Activated T-cell treated with anti-CD3 and anti-CD28 coated beads, Interleukin-2, amount 50 U/mL, for 1 hour (primary cell): Measurements from ENCODE around the gene SCLT1.
A peak's percentile ranks its signal among the peaks of the same experiment; 100 is the strongest.

Source experiments
- DNase-seq: peaks from one replicate; pipeline ENCODE4 v3.0.0-alpha.2; 2020

The SCLT1 gene

DNA sequence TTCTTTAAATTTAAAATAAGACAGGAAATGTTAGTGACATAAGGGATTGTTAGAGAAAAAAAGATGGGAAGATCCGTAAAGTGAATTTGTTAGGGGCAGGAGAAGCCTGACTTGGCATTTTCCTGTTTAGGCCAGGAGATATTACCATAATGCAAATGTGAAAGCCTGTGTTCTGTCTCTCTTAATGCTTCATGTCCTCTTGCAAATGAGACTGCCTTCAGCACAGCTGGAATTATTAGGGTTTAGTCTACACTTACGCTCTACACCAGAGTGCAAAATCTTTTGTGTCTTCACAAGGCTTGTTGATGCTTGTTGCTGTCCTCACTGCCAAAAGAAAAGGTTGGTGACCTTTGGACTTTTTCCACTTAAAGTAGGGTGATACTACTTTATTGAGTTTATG is 227.1 kb downstream of the SCLT1 start:
- DNase-seq: no peak

- DNase-seq: no peak
These were observed 228.2 kb downstream of the SCLT1 start for GRCh38 chr4:128865132-128865531.

GRCh38 chr4:128863312-128864075 is 229.8 kb downstream of the SCLT1 start:
- peak; percentile 67 for DNase-seq

DNA sequence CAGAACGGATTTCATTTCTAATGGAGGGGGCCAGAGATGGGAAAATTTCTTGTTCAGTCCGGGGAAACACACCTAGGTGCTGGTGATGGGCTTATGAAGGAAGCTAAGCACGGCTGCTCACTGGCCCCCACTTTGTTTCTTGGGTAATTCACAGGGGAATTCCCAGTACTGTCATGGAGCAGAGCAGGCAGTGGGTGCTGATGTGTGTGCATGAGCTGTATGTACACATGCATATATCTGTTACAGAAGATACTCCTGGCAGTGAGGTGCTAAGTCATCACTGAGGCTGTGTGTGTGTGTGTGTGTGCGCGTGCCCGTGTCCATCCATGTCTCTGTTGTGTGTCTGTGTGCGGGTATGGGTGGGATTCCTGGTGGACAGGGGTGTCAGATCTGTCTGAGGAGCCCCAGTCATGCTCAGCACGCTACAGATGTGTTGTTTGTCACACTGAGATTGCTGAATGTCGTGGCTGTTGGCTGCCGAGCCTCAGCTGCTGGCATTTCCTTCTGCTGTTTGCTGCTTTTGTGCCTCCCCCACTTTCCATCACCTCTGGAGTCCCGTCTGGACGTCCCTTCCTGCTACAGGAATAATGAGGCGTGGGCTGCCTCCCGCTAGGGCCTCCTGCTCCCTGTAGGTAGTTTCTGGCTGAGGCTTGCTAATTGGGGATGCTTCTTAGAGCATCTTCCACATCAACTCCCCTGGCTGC is 230.6 kb downstream of the SCLT1 start:
- DNase-seq: peak; percentile 27

DNA sequence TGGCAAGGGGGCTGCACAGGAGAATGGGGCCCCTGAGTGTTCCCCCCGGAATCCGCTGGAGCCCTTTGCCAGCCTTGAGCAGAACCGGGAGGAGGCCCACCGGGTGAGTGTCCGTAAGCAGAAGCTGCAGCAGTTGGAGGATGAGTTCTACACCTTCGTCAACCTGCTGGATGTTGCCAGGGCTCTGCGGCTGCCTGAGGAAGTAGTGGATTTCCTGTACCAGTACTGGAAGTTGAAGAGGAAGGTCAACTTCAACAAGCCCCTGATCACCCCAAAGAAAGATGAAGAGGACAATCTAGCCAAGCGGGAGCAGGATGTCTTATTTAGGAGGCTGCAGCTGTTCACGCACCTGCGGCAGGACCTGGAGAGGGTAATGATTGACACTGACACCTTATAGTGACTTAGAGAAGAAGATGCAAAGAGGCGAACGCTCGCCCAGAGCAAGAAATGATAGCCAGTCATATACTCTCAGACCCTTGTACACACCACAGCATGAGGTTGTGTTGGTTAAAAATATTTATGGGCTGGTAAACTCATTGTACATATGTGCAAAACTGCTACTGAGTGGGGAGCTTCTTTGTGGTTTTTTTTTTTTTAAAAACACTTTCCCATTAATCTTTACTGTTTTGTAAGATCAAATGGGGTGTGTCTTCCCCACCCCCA is 231.4 kb downstream of the SCLT1 start:
- no peak for DNase-seq

DNA sequence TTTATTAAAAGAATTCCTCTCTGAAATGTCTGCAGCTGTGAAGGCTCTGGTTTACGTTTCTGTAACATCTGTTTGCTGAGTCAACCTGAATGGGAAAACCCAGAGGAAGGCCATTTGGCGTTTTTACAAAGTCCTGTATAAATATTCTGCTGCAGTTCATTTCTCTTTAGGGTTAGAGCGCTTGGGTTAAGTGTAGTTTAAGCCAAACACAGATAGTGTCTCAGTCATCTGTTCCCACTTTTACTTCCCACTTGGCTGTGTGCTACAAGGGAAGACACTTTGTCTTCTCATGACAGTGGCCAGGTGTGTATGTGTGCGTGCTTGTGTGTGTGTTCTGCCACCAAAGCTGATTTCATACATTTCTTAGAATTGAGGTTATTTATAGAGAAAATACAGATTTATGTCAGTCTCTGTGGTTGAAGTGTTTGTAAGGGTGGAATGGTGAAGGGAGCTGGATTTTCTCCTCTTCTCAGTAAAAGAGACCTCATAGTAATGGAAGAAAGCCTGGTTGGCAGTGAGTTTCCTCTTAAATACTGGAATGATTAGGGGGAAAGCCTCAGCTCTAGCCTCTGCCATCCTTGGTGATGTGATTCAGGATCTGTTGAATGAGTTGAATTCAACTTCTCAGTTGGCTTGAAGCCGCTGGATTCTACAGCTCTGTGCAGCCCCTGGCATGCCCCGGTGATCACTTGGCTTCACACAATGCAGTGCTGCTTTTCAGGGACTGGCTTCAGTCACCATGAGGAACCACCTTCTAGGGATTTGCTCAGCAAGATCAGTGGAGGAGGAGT is 233.3 kb downstream of the SCLT1 start:
- DNase-seq: no peak

- no peak for DNase-seq
These were observed 234.3 kb downstream of the SCLT1 start for GRCh38 chr4:128858879-128859671.

DNA sequence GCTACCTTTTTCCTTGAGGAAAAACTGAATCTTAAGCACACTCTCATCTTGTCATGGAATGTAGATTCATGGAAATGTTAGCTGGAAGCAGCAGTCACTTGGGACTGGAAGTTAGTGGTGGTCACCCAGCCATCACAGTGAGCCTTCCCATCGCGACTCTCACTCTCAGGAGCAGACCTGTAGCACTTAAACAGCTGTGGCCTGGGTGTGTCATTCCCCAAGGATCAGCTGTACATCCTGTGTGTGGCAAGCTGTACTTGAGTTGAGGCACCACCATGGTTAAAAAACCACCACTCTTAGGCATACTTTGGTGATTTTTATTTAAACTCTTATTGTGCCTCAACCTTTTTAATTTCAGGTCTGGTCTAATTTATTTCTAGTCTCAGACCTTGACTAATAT is 237.1 kb downstream of the SCLT1 start:
- DNase-seq: no peak

DNA sequence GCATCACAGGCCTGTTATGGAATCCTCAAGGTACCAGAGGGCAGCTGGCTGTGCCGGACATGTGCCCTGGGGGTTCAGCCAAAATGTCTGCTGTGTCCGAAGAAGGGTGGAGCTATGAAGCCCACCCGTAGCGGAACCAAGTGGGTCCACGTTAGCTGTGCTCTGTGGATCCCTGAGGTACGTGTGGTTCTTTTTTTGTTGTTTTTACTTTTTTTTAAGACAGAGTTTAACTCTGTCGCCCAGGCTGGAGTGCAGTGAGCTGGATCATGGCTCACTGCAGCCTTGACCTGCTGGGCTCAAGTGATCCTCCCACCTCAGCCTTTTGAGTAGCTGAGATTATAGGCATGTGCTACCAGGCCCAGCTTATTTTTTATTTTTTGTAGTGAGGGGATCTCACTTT is 237.7 kb downstream of the SCLT1 start:
- DNase-seq: no peak

DNA sequence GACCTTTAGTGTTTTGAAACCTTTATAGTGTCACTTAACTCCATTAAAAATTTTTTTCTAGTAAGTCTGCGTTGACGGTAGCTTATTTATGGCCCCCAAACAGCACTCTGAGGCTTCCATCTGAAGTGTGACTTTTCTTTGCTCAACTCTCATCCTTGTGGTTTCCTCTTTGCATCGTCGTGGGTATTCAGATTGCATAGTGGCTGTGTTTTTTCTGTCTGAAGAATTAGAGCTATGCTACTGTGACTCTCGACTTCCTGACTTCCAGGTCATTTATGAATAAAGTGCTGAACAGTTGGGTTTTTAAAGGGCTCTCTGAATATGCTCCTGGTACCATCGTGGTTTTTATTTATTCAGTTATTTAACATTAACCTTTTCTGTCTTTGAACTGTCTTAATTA is 238.9 kb downstream of the SCLT1 start:
- no peak for DNase-seq

- no peak for DNase-seq
These were observed 239.6 kb downstream of the SCLT1 start for GRCh38 chr4:128853741-128854140.

GRCh38 chr4:128850252-128850651 is 243.1 kb downstream of the SCLT1 start:
- DNase-seq: no peak

DNA sequence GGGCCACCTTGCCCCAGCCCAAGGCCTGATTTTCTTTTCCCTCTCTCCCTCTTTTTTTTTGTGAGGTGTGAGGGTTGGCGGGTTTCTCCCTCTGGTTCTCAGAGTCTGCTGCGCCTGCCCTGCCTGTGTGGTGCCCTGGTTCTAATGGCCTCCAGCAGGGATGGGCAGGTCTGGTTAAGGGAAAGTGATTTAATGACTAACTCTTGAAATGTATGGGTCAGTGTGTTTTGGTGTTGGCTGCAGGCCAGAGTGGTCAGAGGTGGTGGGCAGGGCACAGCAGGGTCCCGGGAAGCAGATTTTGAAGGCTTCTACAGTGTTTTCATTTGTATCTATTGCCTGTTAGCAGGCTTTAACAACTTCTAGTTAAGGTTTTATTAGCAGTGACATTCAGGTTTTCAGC is 244.9 kb downstream of the SCLT1 start:
- no peak for DNase-seq

DNA sequence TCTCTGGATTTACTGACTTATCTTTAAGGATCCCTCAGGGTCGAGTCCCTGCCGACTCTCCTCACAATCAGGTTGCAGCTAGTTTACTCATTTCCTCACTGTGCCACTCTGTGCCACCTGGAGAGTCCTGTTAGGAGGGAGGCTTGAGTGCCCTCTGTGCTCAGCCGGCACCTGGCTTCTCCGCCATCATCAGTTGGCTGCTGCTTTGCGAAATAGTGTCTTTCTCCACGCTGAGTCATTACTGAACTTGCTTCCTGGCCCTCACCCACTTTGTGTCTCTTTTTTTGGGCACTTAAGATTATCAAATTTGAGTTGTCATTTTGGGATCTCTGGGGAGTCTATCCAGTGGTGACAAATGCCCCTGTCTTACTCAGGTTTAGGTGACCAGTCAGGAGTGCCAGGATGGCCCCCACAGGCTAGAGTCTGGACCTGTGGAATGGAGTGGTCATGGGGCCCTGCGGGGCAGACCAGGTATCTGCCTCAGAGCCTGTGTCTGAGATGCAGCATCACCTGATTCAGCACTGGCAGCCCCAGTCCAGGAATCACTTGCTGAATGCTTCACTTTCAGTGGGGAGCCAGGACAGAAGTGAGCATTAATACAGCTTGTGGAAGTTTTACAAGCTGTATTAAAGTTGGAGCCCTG is 246.1 kb downstream of the SCLT1 start:
- DNase-seq: no peak

GRCh38 chr4:128846063-128846462 is 247.3 kb downstream of the SCLT1 start:
- DNase-seq: no peak

DNA sequence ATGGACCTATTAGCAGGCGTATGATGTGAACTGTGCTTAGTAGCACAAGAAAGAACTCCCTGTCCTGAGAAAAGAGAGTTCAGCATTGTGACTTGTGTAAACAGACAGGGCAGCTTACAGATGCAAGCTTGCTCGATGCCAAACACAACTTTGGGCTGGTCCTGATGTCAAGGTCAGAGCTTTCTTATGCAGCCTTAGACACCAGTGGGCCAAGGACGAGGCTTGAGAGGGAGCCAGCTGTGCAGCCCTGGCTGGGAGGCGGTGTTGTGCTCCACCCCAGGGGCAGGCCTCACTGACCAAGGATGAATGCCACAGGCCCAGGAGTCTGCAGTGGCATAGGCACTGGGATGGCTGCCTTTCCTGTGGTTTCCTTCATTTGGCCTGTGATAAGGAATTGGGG is 248.4 kb downstream of the SCLT1 start:
- no peak for DNase-seq

GRCh38 chr4:128841402-128841801 is 251.9 kb downstream of the SCLT1 start:
- DNase-seq: no peak

GRCh38 chr4:128840711-128841318 is 252.5 kb downstream of the SCLT1 start:
- DNase-seq: no peak

DNA sequence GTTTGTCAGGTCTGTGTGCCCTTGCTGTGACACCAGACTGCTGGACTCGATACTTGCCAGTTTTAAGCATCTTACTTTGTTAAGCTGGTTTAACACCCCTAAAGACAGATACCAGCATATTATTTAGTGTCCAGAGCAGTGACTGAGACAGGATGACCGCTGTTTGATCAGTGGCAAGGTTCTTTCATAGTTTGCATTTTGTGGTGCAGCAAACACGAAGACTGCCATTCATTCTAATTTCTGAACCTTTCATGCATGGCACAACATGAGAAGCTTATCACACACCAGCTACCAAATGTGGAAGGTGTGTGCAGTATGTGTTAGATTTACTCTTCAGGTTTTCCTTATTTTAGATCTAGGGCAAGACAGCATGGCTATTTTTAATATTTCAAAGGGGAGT is 255.7 kb downstream of the SCLT1 start:
- DNase-seq: no peak

DNA sequence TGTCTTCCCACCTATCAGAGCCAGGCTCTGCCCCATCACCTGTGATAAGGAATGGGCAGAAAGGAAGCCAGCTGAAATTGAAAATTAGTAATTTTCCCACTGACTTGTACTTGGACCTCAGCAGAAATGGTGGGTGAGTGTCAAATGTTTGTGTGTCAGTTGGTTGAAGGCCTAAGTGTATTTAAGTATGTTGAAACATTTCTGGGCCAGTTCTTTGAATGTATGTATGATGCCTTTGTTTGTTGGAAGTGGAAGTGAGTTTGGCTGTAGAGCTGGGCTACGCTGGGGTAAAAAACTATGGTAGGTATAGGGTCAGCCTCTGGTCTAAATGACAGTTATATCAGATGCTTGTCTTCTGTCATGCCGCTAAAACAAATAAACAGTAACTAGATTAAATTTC is 256.1 kb downstream of the SCLT1 start:
- DNase-seq: no peak

DNA sequence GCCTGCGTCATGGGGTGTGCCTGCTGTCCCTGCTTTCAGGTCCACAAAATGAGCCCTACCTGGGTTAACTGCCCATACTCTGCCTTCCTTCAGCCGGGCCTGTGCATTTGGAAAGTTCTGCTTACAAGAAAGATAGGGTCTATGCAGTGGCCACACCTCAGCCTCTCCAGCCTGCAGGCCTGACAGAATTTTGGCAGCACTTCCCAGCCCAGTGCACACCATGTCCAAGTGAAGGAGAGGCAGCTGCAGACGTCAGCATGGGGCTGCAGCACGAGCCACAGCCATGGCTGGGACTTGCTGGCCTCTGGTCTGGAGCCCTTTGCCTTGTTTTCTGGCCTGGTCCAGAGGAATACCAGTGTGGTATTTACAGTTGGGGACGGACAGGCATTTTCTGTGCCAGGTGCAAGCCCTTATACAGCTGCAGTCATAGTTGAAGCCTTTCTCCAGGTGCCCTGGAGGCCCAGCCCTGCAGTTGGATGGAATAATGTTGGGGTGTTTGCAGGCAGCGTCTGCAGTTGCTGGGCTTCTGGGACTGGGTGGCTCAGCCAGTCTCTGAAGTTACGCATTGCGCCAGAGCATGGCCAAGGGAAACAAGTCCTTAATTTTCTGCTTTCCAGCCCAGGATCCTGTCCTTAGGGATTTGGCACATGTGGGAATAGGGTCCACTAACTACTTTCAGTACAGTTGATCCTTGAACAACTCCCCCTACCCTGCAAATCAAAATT is 257.7 kb downstream of the SCLT1 start:
- DNase-seq: no peak
